Neuronal stem cell (in vitro differentiated cells): ENCODE results near the gene XXYLT1.

Experiments
- DNase-seq: peaks from one replicate; pipeline ENCODE4 v3.0.0-alpha.2; 2013; ENCODE audit warnings: low spot score
- H2AFZ ChIP-seq: one replicate; pipeline ENCODE4 v1.6.1; 2013; ENCODE audit warnings: mild to moderate bottlenecking, low read length, inconsistent platforms
- H2AK5ac ChIP-seq: 2 replicates; pipeline ENCODE4 v1.6.1; 2013; ENCODE audit warnings: low read depth, mild to moderate bottlenecking, inconsistent platforms, low read length, moderate library complexity, mixed read lengths
- H2BK120ac ChIP-seq: 2 replicates; pipeline ENCODE4 v1.6.1; 2013; ENCODE audit warnings: low read depth, mild to moderate bottlenecking, inconsistent platforms, low read length, moderate library complexity, mixed read lengths
- H2BK12ac ChIP-seq: one replicate; pipeline ENCODE4 v1.6.1; 2013; ENCODE audit warnings: low read length, inconsistent platforms
- H2BK15ac ChIP-seq: 2 replicates; pipeline ENCODE4 v1.6.1; 2013; ENCODE audit warnings: mild to moderate bottlenecking, low read length, inconsistent platforms, mixed read lengths
- H2BK5ac ChIP-seq: one replicate; pipeline ENCODE4 v1.6.1; 2013; ENCODE audit warnings: inconsistent platforms, mild to moderate bottlenecking, low read length, moderate library complexity
- H3K14ac ChIP-seq: one replicate; pipeline ENCODE4 v1.6.1; 2013; ENCODE audit warnings: low read length, inconsistent platforms
- H3K18ac ChIP-seq: 2 replicates; pipeline ENCODE4 v1.6.1; 2013; ENCODE audit warnings: low read length, inconsistent platforms
- H3K23ac ChIP-seq: 2 replicates; pipeline ENCODE4 v1.6.1; 2013; ENCODE audit warnings: low read depth, mild to moderate bottlenecking, mixed read lengths, low read length, inconsistent platforms; ENCODE audit not compliant: poor library complexity
- H3K27ac ChIP-seq: replicated peaks from 3 replicates; pipeline ENCODE4 v1.5.1; 2013; ENCODE audit warnings: low read length, inconsistent platforms
- H3K27me3 ChIP-seq, 3 experiments: 2 replicates each; pipeline ENCODE4 v1.6.1; 2013; ENCODE audit warnings: low read length in 3 of 3, mild to moderate bottlenecking in 2 of 3, inconsistent platforms in 1 of 3, low read depth in 1 of 3, mixed read lengths in 1 of 3, moderate library complexity in 1 of 3; ENCODE audit not compliant: control insufficient read depth in 3 of 3, insufficient read depth in 3 of 3
- H3K36me3 ChIP-seq, 2 donors: replicated peaks in 1 of 2; 2 replicates each; pipeline ENCODE4 v1.6.1; 2013; ENCODE audit warnings: low read length in 2 of 2; ENCODE audit not compliant: control insufficient read depth in 2 of 2, insufficient read depth in 2 of 2
- H3K4ac ChIP-seq: 2 replicates; pipeline ENCODE4 v1.6.1; 2013; ENCODE audit warnings: inconsistent platforms, mild to moderate bottlenecking, low read length, moderate library complexity
- H3K4me1 ChIP-seq, 2 donors: 1 replicate in 1 of 2; 2 replicates in 1 of 2; pipeline ENCODE4 v1.6.1; 2013; ENCODE audit warnings: low read length in 2 of 2, low read depth in 1 of 2; ENCODE audit not compliant: control insufficient read depth in 2 of 2, insufficient read depth in 1 of 2
- H3K4me2 ChIP-seq: one replicate; pipeline ENCODE4 v1.6.1; 2013; ENCODE audit warnings: mild to moderate bottlenecking, low read length, inconsistent platforms; ENCODE audit not compliant: insufficient read depth, poor library complexity, severe bottlenecking
- H3K4me3 ChIP-seq, 2 donors: 2 replicates each; pipeline ENCODE4 v1.5.1; 2013; ENCODE audit warnings: low read length in 2 of 2, mild to moderate bottlenecking in 2 of 2, inconsistent platforms in 1 of 2, moderate library complexity in 1 of 2
- H3K79me1 ChIP-seq: one replicate; pipeline ENCODE4 v1.6.1; 2013; ENCODE audit warnings: low read depth, mild to moderate bottlenecking, inconsistent platforms, low read length, moderate library complexity
- H3K9ac ChIP-seq: one replicate; pipeline ENCODE4 v1.6.1; 2013; ENCODE audit warnings: mild to moderate bottlenecking, low read depth, low read length, inconsistent platforms; ENCODE audit not compliant: poor library complexity
- H3K9me3 ChIP-seq, 2 donors: replicated peaks in 1 of 2; 2 replicates each; pipeline versions ENCODE3 to v1.6.1; 2013; ENCODE audit warnings: low read length in 2 of 2, mild to moderate bottlenecking in 2 of 2, inconsistent platforms in 1 of 2, low read depth in 1 of 2, mixed read lengths in 1 of 2, moderate library complexity in 1 of 2; ENCODE audit not compliant: control insufficient read depth in 2 of 2, insufficient read depth in 1 of 2
- H4K8ac ChIP-seq: one replicate; pipeline ENCODE4 v1.6.1; 2013; ENCODE audit warnings: low read depth, mild to moderate bottlenecking, inconsistent platforms, low read length, moderate library complexity
- H4K91ac ChIP-seq: one replicate; pipeline ENCODE4 v1.6.1; 2013; ENCODE audit warnings: low read length, low read depth, mild to moderate bottlenecking, inconsistent platforms; ENCODE audit not compliant: poor library complexity
- WGBS, 2 donors: extraction: QIAGEN DNeasy Blood & Tissue Kit; methylation state at CpG; one replicate each; pipeline ENCODE4 v1.1.7; 2013; ENCODE audit warnings: missing lambda C conversion rate in 2 of 2, mixed read lengths in 1 of 2; ENCODE audit not compliant: insufficient read length in 2 of 2, insufficient replicate concordance in 1 of 2; ENCODE audit errors: extremely low coverage in 2 of 2; 5-methylcytosine and 5-hydroxymethylcytosine counted together

Gene XXYLT1

GRCh38 chr3:195194559-195195206 is 76.3 kb downstream of the XXYLT1 start:
- Histone ChIP-seq H3K4me3 (no peak overlapping the region), H4K91ac (no peak overlapping the region), H2AFZ (no peak overlapping the region), H3K4me1 (peaks cover 12 to 36% of the 10 kb centered on the region in 2 donors), H2BK5ac (no peak overlapping the region), H2BK12ac (no peak overlapping the region), H3K14ac (no peak overlapping the region), H3K4ac (no peak overlapping the region), H2BK15ac (no peak overlapping the region), H3K27me3 (no peaks in the 10 kb centered on the region), H3K9me3 (peaks cover 0 to 29% of the 10 kb centered on the region in 2 donors), H3K18ac (no peak overlapping the region), H3K4me2 (no peak overlapping the region), H3K79me1 (no peaks in the 10 kb centered on the region), H4K8ac (no peak overlapping the region), H3K27ac (peak overlapping the region; percentile 62), H3K9ac (no peak overlapping the region), H2AK5ac (no peak overlapping the region), H2BK120ac (no peak overlapping the region), H3K23ac (no peak overlapping the region), H3K36me3 (no peaks in the 10 kb centered on the region)
- DNase-seq: no peak
- no CpG with 5 or more reads among the region's 8 CpGs for WGBS, 2 donors

DNA sequence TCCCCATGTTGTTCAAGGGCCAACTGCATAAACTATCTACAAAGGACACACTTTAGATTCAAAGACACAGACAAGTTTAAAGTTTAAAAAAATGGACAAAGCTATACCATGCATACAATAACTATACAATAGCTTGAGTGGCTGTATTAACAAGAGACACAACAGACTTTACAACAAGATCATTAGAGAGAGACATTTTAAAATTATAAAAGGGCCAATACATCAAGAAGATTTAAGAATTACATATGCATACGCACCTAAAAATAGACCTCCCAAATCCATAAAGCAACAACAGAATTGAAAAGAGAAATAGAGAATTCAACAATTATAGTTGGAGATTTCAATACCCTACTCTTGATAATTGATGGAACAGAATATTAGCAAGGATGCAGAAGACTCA is 79.4 kb downstream of the XXYLT1 start:
- Histone ChIP-seq H2AK5ac (no peak overlapping the region), H2AFZ (no peak overlapping the region), H4K91ac (no peak overlapping the region), H3K36me3 (no peaks in the 10 kb centered on the region), H3K14ac (no peak overlapping the region), H3K4ac (no peak overlapping the region), H3K9me3 (peaks cover 0 to 31% of the 10 kb centered on the region in 2 donors), H2BK12ac (no peak overlapping the region), H3K23ac (no peak overlapping the region), H2BK120ac (no peak overlapping the region), H3K27me3 (no peaks in the 10 kb centered on the region), H3K4me2 (no peak overlapping the region), H3K4me3 (no peak overlapping the region), H3K4me1 (peaks cover 16 to 33% of the 10 kb centered on the region in 2 donors), H3K27ac (no peak overlapping the region), H4K8ac (no peak overlapping the region), H3K79me1 (no peaks in the 10 kb centered on the region), H2BK15ac (no peak overlapping the region), H3K9ac (no peak overlapping the region), H3K18ac (no peak overlapping the region), H2BK5ac (no peak overlapping the region)
- DNase-seq: no peak
- WGBS, 2 donors: no CpG with 5 or more reads among the region's 1 CpG

DNA sequence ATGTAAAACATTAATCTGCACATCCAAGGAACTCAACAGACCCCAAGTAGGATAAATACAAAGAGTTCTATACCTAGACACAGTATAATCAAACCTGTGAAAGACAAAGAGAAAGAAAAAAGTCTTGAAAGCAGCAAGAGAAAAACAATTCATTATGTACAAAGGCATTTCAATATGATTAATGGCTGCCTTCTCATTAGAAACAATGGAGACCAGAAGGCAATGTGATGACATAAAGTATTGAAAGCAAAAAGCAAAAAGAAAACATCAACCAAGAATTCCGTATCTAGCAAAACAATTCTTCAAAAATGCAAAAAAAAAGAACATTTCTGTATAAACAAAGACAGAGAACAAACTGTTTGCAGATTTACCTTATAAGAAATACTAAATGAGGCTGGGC is 81.1 kb downstream of the XXYLT1 start:
- no peak for DNase-seq
- H3K79me1 ChIP-seq: no peaks in the 10 kb centered on the region
- H3K27ac ChIP-seq: no peak overlapping the region
- no peak overlapping the region for H2AK5ac ChIP-seq
- no peak overlapping the region for H4K91ac ChIP-seq
- no peak overlapping the region for H3K23ac ChIP-seq
- WGBS, 2 donors: no CpG with 5 or more reads among the region's 1 CpG
- H3K18ac ChIP-seq: no peak overlapping the region
- H3K9me3 ChIP-seq: peaks cover 0 to 31% of the 10 kb centered on the region in 2 donors
- no peak overlapping the region for H3K9ac ChIP-seq
- H3K4ac ChIP-seq: no peak overlapping the region
- no peak overlapping the region for H2BK15ac ChIP-seq
- no peak overlapping the region for H2AFZ ChIP-seq
- H3K27me3 ChIP-seq: no peaks in the 10 kb centered on the region
- no peaks in the 10 kb centered on the region for H3K36me3 ChIP-seq
- no peak overlapping the region for H2BK12ac ChIP-seq
- H3K4me2 ChIP-seq: no peak overlapping the region
- peaks cover 6 to 17% of the 10 kb centered on the region in 2 donors for H3K4me1 ChIP-seq
- no peak overlapping the region for H3K4me3 ChIP-seq
- H2BK120ac ChIP-seq: no peak overlapping the region
- H3K14ac ChIP-seq: no peak overlapping the region
- no peak overlapping the region for H2BK5ac ChIP-seq
- no peak overlapping the region for H4K8ac ChIP-seq

- WGBS, 2 donors: no CpG with 5 or more reads among the region's 3 CpGs
These were observed 82.5 kb downstream of the XXYLT1 start for GRCh38 chr3:195188426-195188927.

More at GRCh38 chr3:195188426-195188927, 82.5 kb downstream of the XXYLT1 start:
- no peak for DNase-seq
- no peak overlapping the region for H3K4me3 ChIP-seq
- no peak overlapping the region for H3K27ac ChIP-seq
- no peak overlapping the region for H4K8ac ChIP-seq
- H4K91ac ChIP-seq: no peak overlapping the region
- H3K27me3 ChIP-seq: no peaks in the 10 kb centered on the region
- H3K4ac ChIP-seq: no peak overlapping the region
- peaks cover 0 to 31% of the 10 kb centered on the region in 2 donors for H3K9me3 ChIP-seq
- H3K4me1 ChIP-seq: peaks cover 7 to 15% of the 10 kb centered on the region in 2 donors
- no peak overlapping the region for H3K9ac ChIP-seq
- no peak overlapping the region for H2AFZ ChIP-seq
- H3K36me3 ChIP-seq: no peaks in the 10 kb centered on the region
- no peak overlapping the region for H3K23ac ChIP-seq
- no peak overlapping the region for H3K4me2 ChIP-seq
- H3K79me1 ChIP-seq: no peaks in the 10 kb centered on the region
- no peak overlapping the region for H3K18ac ChIP-seq
- no peak overlapping the region for H3K14ac ChIP-seq
- H2BK5ac ChIP-seq: no peak overlapping the region
- no peak overlapping the region for H2AK5ac ChIP-seq
- H2BK15ac ChIP-seq: no peak overlapping the region
- no peak overlapping the region for H2BK12ac ChIP-seq
- H2BK120ac ChIP-seq: no peak overlapping the region
